HG03108 (cell line): ENCODE data around the gene PDE1A.

ENCODE experiments used
- ATAC-seq: cut with Tn5 transposase; IDR thresholded peaks from one replicate; pipeline ENCODE4 v1.9.1; 2021; ENCODE audit warnings: moderate library complexity; ENCODE audit not compliant: unreplicated experiment

The PDE1A gene

GRCh38 chr2:182359027-182359989, 67.5 kb downstream of the PDE1A start:
- ATAC-seq = no peak

GRCh38 chr2:182358601-182359000, 68.2 kb downstream of the PDE1A start:
- no peak for ATAC-seq

- ATAC-seq = no peak
Measured at GRCh38 chr2:182355815-182356214, 71.0 kb downstream of the PDE1A start.

- ATAC-seq = no peak
Measured at GRCh38 chr2:182351427-182351826, 75.4 kb downstream of the PDE1A start.

- no peak for ATAC-seq
Measured at GRCh38 chr2:182349268-182349667, 77.6 kb downstream of the PDE1A start.

- ATAC-seq = no peak
Measured at GRCh38 chr2:182345384-182345783, 81.5 kb downstream of the PDE1A start.

GRCh38 chr2:182330451-182331305, 96.2 kb downstream of the PDE1A start:
- ATAC-seq = no peak

GRCh38 chr2:182324665-182325064, 102.2 kb downstream of the PDE1A start:
- ATAC-seq = no peak

- no peak for ATAC-seq
Measured at GRCh38 chr2:182321096-182321495, 105.7 kb downstream of the PDE1A start.

- ATAC-seq = no peak
Measured at GRCh38 chr2:182319556-182320505, 107.0 kb downstream of the PDE1A start.

- ATAC-seq = no peak
Measured at GRCh38 chr2:182318466-182319220, 108.2 kb downstream of the PDE1A start.

GRCh38 chr2:182316950-182317349, 109.9 kb downstream of the PDE1A start:
- ATAC-seq = no peak

GRCh38 chr2:182302972-182303371, 123.9 kb downstream of the PDE1A start:
- ATAC-seq = no peak

- no peak for ATAC-seq
Measured at GRCh38 chr2:182302174-182302573, 124.7 kb downstream of the PDE1A start.

GRCh38 chr2:182301093-182301492, 125.7 kb downstream of the PDE1A start:
- no peak for ATAC-seq

GRCh38 chr2:182300608-182301007, 126.2 kb downstream of the PDE1A start:
- no peak for ATAC-seq

- ATAC-seq = no peak
Measured at GRCh38 chr2:182299632-182300031, 127.2 kb downstream of the PDE1A start.

- no peak for ATAC-seq
Measured at GRCh38 chr2:182298456-182298855, 128.4 kb downstream of the PDE1A start.

GRCh38 chr2:182291296-182291695, 135.5 kb downstream of the PDE1A start:
- ATAC-seq = no peak

- ATAC-seq = no peak
Measured at GRCh38 chr2:182283512-182283911, 143.3 kb downstream of the PDE1A start.
